Transverse colon (tissue), 4 donors: ENCODE results near the gene TXLNB. TPM values are rescaled to one million over a fixed set of nuclear protein-coding genes. Genes with fewer than 3 reads are reported as not detected.
A peak's percentile ranks its signal among the peaks of the same experiment; 100 is the strongest.

Source experiments
- DNase-seq: peaks from one replicate; pipeline ENCODE4 v3.0.0-alpha.2; 2019
- H3K27ac ChIP-seq, 4 donors: fragments of 200-600 bp; sonication (generic); 2 replicates each; pipeline ENCODE4 v1.5.1; 2016 to 2018; ENCODE audit warnings: inconsistent platforms in 4 of 4
- H3K27me3 ChIP-seq: fragments of 200-600 bp; sonication (generic); 2 replicates; pipeline ENCODE4 v1.5.1; 2017; ENCODE audit warnings: inconsistent platforms
- H3K36me3 ChIP-seq, 4 donors: fragments of 200-600 bp; sonication (generic); 2 replicates each; pipeline ENCODE4 v1.5.1; 2017 to 2019; ENCODE audit warnings: inconsistent platforms in 4 of 4
- H3K4me1 ChIP-seq, 4 donors: fragments of 200-600 bp; sonication (generic); 2 replicates each; pipeline ENCODE4 v1.5.1; 2017 to 2020; ENCODE audit warnings: inconsistent platforms in 4 of 4
- H3K4me3 ChIP-seq, 4 donors: fragments of 200-600 bp; sonication (generic); 1 replicate in 1 of 4; 2 replicates in 3 of 4; pipeline versions ENCODE4 v1.5.1 to v1.6.1; 2017 to 2019; ENCODE audit warnings: inconsistent platforms in 4 of 4
- H3K9me3 ChIP-seq, 2 donors: fragments of 200-600 bp; sonication (generic); 2 replicates each; pipeline ENCODE4 v1.5.1; 2017 to 2019; ENCODE audit warnings: inconsistent platforms in 2 of 2
- EP300 ChIP-seq: sonication (generic); formaldehyde crosslinking; IDR thresholded peaks from one replicate; pipeline ENCODE4 v1.6.1; 2017; ENCODE audit warnings: antibody characterized with exemption, low read depth
- POLR2A ChIP-seq: fragments of 450-650 bp; IDR thresholded peaks from one replicate; pipeline ENCODE4 v1.6.1; 2016; ENCODE audit warnings: antibody characterized with exemption, mild to moderate bottlenecking, moderate library complexity
- POLR2AphosphoS5 ChIP-seq, 3 donors: sonication (generic); formaldehyde crosslinking; IDR thresholded peaks; one replicate each; pipeline ENCODE4 v1.6.1; 2016; ENCODE audit warnings: antibody characterized with exemption in 3 of 3
- WGBS, 2 donors: methylation state at CpG; one replicate each; pipeline ENCODE4 v1.1.5; 2018; ENCODE audit warnings: low coverage in 1 of 2; 5-methylcytosine and 5-hydroxymethylcytosine counted together
- in situ Hi-C, 4 donors: fragments of 200-750 bp; cut with MboI; loops; one replicate each; pipeline versions ENCODE4 v1.15.0 to v1.15.1; 2017; ENCODE audit warnings: low sequenced_read_pairs in 3 of 4, low pct_ligation_motif_present in 1 of 4, low pct_unique_long_range_greater_than_20kb in 1 of 4
- intact Hi-C: fragments of 100-400 bp; cut with DNase I; formaldehyde crosslinking; loops from one replicate; pipeline ENCODE4 v1.15.1; 2023; ENCODE audit warnings: low total_unique reads
- total RNA-seq, 4 donors: library from RNA; depleted of rRNA; stranded (reverse); fragments of >200 nt; gene quantifications; one replicate each; pipeline ENCODE4 v1.1.0, GENCODE V29; 2016
- TF ChIP-seq, protein P1 (sequence below), 5 experiments: fragments of 200-600 bp in 3 of 5; fragments of 450-650 bp in 2 of 5; sonication (generic) in 3 of 5; IDR thresholded peaks; 1 replicate in 2 of 5; 2 replicates in 3 of 5; pipeline ENCODE4 v1.5.1; 2016 to 2017; ENCODE audit warnings: antibody characterized with exemption in 5 of 5, inconsistent platforms in 3 of 5, mild to moderate bottlenecking in 2 of 5, moderate library complexity in 1 of 5

Gene TXLNB
- total RNA-seq, 4 donors from 2014 or later, result 0.27 to 6.6 (median 2.1) TPM; not detected in 1

DNA sequence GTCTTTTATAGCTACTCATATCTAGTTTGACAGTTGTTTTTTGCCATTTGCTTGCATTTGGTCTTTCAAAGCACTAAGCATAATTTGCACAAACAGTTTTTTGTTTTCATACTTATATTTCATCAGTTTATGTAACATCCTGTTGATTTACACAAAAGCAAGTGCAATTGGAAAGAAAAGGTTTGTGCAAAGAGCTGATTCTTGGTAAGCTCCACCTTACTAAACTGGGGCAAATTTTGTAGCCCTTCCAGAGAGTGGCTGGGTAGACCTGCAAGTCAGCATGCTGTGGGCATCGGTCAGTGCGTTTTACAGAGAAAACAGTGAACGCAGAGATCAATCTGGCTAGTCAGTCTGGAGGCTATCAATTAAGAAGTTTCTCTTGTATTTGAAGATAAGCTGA is 34.5 kb downstream of the TXLNB start:
- H3K36me3 ChIP-seq, result no peaks in the 10 kb centered on the region
- 85 to 92% methylated on average over 3 of the region's 3 CpGs for WGBS, 2 donors
- peak overlapping the region in 1 of 4 donors; percentile 37 for H3K27ac ChIP-seq

DNA sequence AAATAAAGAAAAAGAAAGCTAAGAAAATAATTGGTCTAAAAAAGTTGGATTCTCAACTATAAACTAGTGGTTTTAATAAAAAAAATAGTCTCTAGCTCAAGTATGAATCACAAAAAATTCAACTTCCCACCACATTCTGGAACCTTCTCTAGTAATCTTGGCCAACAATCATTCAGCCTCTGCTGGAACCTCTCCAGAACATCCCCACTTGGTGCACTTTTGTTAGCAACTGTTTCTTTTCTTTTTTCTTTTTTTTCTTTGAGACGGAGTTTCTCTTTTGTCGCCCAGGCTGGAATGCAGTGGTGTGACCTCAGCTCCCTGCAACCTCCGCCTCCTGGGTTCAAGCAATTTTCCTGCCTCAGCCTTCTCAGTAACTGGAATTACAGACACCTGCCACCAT is 35.7 kb downstream of the TXLNB start:
- no peaks in the 10 kb centered on the region for H3K36me3 ChIP-seq
- H3K9me3 ChIP-seq, result no peaks in the 10 kb centered on the region
- peaks cover 0 to 3% (median under 1%) of the 10 kb centered on the region in 4 donors for H3K4me1 ChIP-seq
- intact Hi-C loops (no loop called here), in situ Hi-C loops (no loop called here)
- WGBS, 2 donors, result 73 to 74% methylated on average over 3 of the region's 3 CpGs
- no peaks in the 10 kb centered on the region for H3K27me3 ChIP-seq
- H3K4me3 ChIP-seq, result no peak overlapping the region
- no peak overlapping the region for H3K27ac ChIP-seq
- no peak for DNase-seq
- TF ChIP-seq EP300 (no peak), POLR2A (no peak), POLR2AphosphoS5 (IDR thresholded peaks at IDR 0.05) (no peak)
- TF ChIP-seq, protein P1, sequence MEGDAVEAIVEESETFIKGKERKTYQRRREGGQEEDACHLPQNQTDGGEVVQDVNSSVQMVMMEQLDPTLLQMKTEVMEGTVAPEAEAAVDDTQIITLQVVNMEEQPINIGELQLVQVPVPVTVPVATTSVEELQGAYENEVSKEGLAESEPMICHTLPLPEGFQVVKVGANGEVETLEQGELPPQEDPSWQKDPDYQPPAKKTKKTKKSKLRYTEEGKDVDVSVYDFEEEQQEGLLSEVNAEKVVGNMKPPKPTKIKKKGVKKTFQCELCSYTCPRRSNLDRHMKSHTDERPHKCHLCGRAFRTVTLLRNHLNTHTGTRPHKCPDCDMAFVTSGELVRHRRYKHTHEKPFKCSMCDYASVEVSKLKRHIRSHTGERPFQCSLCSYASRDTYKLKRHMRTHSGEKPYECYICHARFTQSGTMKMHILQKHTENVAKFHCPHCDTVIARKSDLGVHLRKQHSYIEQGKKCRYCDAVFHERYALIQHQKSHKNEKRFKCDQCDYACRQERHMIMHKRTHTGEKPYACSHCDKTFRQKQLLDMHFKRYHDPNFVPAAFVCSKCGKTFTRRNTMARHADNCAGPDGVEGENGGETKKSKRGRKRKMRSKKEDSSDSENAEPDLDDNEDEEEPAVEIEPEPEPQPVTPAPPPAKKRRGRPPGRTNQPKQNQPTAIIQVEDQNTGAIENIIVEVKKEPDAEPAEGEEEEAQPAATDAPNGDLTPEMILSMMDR (IDR thresholded peaks at IDR 0.05), result no peak

More for the DNA sequence above, 34.5 kb downstream of the TXLNB start:
- in situ Hi-C loops, result no loop called here
- TF ChIP-seq, protein P1 (IDR thresholded peaks at IDR 0.05), result no peak
- no peak for TF ChIP-seq POLR2AphosphoS5 (IDR thresholded peaks at IDR 0.05)
- TF ChIP-seq POLR2A, result no peak
- no peak for TF ChIP-seq EP300
- H3K4me1 ChIP-seq, result no peaks in the 10 kb centered on the region
- no peaks in the 10 kb centered on the region for H3K9me3 ChIP-seq
- intact Hi-C loops, result no loop called here
- DNase-seq, result no peak
- no peaks in the 10 kb centered on the region for H3K27me3 ChIP-seq
- no peak overlapping the region for H3K4me3 ChIP-seq

DNA sequence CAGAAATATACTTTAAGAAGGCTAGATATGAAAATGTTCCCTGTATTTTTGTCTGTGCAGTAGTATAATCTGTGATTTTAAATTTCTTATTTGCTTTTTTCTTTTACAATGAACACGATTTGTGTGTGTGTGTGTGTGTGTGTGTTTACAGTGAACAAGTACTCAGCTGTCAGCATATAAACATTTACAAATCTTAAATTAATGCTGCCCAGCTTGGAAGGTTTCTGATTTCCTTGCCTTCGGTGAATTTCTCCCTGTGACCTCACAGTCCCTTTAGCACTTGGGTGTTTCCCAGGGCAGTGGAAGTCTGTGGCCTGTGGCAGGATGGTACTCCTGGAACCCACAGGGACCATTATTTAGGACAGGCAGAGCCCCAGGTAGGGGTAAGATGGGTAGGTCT is 37.6 kb downstream of the TXLNB start:
- 63 to 68% methylated on average over 2 of the region's 2 CpGs for WGBS, 2 donors

DNA sequence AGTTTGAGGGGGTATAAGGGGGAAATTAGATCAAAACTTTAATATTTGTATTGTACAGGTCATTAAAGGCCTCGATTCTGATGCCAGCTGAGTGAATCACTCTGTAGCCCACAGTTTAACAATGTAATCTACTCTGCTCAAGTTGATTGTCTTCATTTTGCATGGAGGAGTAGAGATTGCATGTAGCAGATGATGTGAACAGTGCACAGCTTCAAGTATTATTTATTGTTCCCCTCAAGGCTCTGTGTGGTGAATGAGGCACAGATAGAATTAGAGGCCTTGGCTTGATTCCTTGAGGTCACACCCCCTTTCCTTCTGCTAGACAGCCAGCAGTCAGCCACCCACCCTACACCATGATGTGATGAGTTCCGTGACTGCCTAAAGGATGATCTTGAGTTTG is 38.1 kb downstream of the TXLNB start:
- TF ChIP-seq EP300 (no peak), POLR2AphosphoS5 (IDR thresholded peaks at IDR 0.05) (no peak), POLR2A (no peak)
- TF ChIP-seq, protein P1 (IDR thresholded peaks at IDR 0.05), result no peak
- intact Hi-C loops, result no loop called here
- WGBS, 2 donors, result 63 to 87% methylated on average over 1 to 2 of the region's 2 CpGs

More for the DNA sequence above, 37.6 kb downstream of the TXLNB start:
- in situ Hi-C loops, result no loop called here
- Histone ChIP-seq H3K9me3 (no peaks in the 10 kb centered on the region), H3K4me3 (no peak overlapping the region), H3K27ac (no peak overlapping the region), H3K4me1 (peaks cover 4 to 12% (median 7%) of the 10 kb centered on the region in 4 donors), H3K27me3 (no peaks in the 10 kb centered on the region), H3K36me3 (no peaks in the 10 kb centered on the region)
- TF ChIP-seq, protein P1 (IDR thresholded peaks at IDR 0.05), result no peak
- TF ChIP-seq POLR2AphosphoS5 (IDR thresholded peaks at IDR 0.05) (no peak), POLR2A (no peak), EP300 (no peak)
- DNase-seq, result no peak
- intact Hi-C loops, result no loop called here

More for the DNA sequence above, 38.1 kb downstream of the TXLNB start:
- Histone ChIP-seq H3K27me3 (no peaks in the 10 kb centered on the region), H3K9me3 (no peaks in the 10 kb centered on the region), H3K27ac (no peak overlapping the region), H3K4me1 (peaks cover 4 to 12% (median 7%) of the 10 kb centered on the region in 4 donors), H3K36me3 (no peaks in the 10 kb centered on the region), H3K4me3 (no peak overlapping the region)
- in situ Hi-C loops, result no loop called here
- no peak for DNase-seq
